GM21447 (cell line): ENCODE measurements around the gene ATP5F1E.

Source experiments
- ATAC-seq: cut with Tn5 transposase; IDR thresholded peaks from one replicate; pipeline ENCODE4 v1.9.1; 2021; ENCODE audit not compliant: unreplicated experiment

ATP5F1E gene

GRCh38 chr20:59006864-59007664 lies 25.1 kb downstream of the ATP5F1E start, which contains the start of gene CTSZ:
Gene CTSZ (minus strand): TSS chr20:59007254. CDS start chr20:59007128, 126 bp downstream.
- peak; percentile 21 for ATAC-seq

DNA sequence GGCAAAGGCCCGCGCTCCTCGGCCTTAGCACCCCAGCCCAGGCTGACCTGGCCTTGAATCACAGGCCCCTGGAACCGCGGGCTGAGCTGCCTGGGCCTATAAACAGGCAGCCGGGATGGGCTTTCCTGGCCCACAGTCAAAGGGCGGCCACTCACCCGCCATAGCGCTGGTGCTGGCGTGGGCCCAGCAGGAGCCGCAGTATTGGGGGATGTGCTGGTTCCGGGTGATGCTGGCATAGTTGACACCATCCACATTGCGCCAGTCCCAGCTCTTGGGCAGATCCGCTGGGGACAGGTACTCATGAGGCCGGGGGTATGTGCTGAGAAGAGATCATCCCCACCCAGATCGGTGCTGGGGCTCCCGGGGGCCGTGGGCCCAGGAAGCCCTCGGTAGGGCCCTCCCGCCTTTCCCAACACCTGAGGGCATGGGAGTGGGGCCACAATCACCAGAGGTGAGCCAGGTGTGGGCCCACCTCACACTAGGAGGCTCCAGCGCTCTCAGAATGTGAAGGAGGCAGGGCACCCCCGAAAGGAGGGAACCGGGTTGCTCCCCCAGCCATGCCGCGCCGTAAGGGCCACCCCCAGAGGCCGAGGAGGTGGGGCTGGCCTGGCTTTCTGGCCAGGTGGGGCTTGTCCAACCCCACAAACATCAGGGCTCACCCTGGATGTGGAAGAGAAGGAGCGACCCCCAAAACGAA lies 25.8 kb downstream of the ATP5F1E start:
- ATAC-seq, result no peak

- ATAC-seq, result no peak
Measured at GRCh38 chr20:59005523-59006166, 26.5 kb downstream of the ATP5F1E start.

DNA sequence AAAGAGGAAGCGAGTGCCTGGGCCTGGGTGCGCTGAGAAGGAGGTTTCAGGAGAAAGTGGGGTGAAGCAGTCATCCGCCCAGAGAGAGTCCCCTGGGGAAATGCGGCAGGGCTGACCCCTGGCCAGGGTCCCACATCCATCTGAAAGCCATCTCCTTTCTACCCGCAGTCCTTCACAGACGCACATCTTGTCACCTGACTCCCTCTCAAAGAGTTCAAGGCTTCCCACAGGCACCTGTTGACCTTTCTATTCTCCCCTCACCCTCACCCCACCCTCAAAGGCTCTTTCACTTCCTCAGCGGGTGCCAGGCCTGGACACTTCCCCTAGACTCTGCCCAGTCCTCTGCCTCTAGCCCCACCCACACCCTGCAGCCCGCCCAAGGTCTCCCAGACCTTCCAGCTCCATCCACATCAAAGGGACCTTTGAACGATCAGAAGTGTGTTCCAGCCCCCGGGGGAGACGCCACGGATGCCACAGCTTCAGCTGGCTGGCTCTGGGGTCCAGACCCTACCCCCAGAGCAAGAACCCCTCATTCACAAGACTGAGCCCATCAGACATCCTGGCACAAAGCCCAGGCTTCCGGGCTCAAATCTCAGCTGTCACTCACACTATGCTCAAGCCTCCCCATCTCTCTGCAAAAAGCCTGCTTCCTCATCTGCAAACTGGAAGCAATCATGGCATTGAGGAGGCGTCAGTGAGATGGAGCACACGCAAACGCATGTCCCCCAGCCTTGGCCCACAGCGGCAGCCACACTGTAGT lies 27.2 kb downstream of the ATP5F1E start:
- ATAC-seq, result peak; percentile 58

- ATAC-seq, result no peak
Measured at GRCh38 chr20:59004493-59004762, 27.7 kb downstream of the ATP5F1E start.

GRCh38 chr20:59003836-59004492 lies 28.2 kb downstream of the ATP5F1E start:
- no peak for ATAC-seq

- no peak for ATAC-seq
Measured at GRCh38 chr20:59002874-59003399, 29.2 kb downstream of the ATP5F1E start.

DNA sequence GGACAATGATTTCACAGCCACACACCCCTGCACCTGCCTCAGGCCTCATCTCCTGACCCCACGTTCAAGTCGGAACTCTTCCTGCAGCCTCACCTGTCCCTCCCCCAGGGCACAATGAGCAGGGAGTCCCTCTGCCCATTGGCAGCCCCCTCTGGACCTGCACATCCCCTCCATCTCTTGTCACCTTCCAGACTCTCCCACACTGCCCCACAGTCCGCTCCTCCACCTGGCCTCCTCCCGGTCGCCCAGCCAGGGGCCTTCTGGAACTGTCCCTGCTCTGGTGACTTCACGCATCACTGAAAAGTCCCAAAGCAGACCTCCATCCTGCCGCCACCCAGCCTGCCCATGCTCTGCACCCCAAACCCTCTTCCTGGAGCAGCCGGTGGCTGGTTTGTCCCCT lies 29.7 kb downstream of the ATP5F1E start:
- ATAC-seq, result no peak

DNA sequence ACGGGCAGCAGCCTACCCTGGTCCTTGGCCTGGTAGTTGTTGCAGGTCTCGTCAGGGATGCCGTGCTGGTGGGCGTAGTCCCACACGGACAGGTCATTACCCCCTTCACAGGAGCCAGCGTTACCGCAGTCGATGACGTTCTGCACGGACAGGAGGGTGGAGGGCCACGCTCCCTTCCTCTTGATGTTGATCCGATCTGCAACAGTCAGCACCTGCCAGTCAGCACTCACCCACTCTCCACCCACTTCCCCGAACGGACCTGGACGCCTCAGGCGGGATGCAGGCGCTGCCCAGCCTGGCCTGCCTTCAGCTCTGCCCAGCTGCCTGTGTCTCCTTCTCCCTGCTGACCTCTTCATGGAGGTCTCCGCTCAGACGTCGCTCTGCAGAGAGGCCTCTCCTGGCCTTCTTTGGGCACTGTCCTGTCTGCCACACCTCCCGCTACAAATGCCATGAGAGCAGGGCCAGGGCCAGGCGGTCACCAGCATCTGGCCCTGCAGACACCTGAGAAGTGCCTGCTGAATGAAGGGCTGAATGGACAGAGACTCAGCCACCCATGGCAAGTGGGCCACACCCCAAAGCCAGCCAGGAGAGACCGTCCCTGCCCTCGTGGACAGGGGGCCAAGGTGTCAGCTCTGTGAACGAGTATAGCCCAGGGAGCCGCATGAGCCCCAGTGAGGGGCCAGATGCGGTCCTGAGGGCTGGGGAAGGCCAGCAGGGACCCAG lies 30.5 kb downstream of the ATP5F1E start:
- ATAC-seq, result no peak

DNA sequence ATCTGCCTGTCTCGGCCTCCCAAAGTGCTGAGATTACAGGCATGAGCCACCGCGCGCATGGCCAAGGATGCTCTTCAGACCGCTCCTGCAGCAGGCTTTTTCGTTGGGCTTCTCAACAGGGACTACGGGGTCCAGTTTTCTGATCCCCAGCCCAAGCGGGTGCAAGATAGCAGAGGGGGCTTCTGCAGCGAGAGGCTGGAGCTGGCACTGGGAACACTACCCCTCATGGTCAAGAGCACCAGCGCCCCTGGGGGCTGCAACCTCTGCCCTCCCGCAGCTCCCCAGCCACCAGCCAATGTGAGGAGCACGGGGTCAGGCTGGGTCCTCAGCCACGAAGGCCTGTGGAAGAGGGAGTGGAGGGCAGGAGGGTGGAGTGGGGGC lies 31.1 kb downstream of the ATP5F1E start:
- no peak for ATAC-seq

GRCh38 chr20:59000326-59000725 lies 31.8 kb downstream of the ATP5F1E start:
- ATAC-seq, result no peak

GRCh38 chr20:58998656-58999055 lies 33.5 kb downstream of the ATP5F1E start:
- ATAC-seq, result no peak

DNA sequence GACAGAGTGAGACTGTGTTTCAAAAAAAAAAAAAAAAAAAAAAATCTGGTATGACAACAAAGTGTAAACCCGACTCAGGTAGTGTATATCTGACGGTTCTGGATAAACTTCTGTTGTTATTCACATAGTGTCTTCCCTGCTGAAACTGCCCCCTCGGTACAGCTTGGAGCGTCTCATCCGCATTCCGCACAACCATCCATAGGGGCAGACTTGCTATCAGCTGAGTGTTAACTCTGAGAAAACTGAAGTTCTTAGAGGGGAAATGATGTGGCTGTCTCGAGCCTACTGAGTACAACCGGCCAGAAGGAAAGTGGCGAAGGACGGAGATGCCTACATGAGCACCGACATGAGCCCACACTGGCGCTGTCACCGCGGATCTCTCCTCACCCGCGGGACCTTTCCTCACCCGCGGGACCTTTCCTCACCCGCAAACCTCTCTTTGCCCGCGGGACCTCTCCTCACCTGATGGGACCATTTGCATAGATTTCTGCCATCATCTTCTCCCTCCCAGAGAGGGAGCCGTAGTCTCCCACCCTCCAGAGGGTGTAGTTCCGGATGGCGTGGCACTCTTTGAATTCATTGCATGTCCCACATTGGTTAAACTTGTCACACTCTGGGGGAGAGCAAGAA lies 34.9 kb downstream of the ATP5F1E start:
- no peak for ATAC-seq

DNA sequence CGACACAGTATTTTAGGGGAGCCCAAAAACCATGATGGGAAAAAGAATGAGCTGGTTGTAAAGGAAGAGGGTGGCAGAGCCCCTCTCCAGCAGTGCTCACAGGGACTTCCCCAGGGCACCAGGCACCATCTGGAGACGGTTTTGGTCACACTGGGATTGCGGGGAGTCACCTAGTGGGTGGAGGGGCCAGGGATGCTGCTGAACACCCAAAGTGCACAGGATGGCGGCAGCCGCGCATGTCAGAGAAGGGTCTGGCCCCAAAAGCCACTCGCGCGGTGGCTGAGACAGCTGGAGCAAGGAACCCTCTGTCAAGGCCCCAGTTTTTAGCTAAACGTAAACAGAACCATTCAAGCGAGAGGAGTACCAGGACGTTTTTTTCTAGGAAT lies 35.9 kb downstream of the ATP5F1E start:
- no peak for ATAC-seq

DNA sequence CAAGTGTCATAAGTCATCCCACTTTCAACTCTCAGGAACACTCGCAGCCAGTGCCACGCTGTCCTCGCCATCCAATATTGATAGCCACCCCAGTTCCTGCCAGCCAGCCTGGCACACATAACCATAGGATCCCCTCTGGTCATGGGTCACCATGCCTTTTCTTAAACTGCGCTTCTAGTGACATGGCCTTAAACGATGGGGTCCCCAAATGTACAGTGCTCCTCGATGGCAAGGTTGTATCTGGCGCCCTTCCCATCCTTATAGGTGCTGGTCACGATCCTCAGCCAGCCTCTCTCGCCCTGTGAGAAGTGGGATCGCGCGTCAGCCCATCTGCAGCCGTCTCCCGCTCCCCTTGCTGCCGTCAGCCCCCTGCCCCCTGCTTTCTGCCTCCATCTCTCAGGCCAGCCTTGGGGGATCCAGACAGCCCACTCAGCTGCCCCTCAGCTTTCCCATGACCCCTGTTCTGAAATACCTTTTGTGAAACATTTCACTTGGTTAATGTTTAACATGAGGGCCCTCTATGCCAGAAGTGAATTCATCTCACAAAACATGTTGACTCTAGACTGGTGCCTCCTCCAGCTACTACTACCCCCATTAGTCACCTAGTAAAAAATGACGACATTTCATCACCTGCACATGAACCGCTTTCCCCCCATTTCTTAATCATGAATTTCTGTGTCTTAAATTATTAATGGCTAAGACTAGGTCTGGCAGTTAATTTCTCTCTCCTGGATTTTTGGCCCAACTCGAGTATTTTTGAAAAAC lies 36.5 kb downstream of the ATP5F1E start:
- ATAC-seq, result no peak

DNA sequence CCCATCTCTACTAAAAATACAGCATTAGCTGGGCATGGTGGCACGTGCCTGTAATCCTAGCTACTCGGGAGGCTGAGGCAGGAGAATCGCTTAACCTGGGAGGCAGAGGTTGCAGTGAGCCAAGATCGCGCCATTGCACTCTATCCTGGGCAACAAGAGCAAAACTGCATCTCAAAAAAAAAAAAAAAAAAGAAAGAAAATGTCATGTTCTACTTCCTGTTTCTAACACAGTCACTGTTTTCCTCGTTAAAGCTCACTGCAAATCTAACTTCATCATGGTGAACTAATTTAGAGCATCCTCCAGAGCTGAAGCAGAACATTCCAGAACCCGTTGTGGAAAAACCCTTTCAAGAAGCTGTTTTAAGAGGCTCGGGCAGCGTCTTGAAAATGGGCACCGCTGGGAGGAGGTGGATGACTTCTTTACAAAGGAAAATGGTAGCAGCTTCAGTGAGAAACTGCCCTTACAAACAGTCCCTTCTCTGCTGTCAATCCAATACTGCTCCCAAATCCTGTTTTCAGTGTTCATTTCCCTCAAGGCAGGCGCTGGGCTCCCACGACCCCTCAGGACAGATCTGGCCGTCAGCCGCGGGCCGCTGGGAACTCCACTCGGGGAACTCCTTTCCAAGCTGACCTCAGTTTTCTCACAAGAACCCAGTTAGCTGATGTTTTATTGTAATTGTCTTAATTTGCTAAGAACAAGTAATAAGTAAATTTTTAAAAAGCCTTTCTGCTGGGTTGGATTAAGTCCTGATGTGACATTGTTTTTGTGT lies 37.6 kb downstream of the ATP5F1E start:
- ATAC-seq, result no peak

DNA sequence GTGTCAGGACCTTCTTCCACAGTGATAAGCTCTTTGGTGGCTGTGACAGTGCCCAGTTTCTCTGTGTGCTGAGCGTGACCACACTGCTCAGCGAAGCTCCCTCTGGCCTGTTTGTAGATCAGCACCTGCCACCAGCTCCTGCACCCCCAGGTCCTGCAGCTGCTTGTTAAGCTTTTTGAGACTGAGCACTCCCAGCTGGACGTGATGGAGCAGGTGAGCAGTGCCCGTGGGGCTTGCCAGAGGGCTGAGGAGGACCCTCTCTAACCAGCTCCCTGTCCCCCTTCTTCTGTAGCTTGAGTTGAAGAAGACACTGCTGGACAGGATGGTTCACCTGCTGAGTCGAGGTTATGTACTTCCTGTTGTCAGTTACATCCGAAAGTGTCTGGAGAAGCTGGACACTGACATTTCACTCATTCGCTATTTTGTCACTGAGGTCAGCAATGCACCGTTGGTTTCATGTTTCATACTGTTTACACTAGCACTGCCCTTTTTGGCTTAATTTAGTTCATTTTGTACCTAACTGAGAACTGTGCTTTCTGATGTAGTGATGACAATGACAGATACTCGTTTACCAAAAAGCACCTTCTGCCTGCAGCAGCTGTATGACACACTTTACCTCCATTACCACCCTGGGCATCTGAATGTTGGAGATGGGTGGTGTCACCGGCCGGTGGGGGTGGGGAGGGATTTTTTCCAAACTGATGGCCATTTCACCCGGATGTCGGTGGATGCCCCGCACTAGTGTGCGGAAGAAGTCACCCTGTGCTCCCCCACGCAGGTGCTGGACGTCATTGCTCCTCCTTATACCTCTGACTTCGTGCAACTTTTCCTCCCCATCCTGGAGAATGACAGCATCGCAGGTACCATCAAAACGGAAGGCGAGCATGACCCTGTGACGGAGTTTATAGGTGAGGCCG lies 38.5 kb downstream of the ATP5F1E start:
- no peak for ATAC-seq
